ENCODE results near the gene ABCC1.

Gene ABCC1

GRCh38 chr16:16148755-16149154 lies 199.3 kb downstream of the ABCC1 start:
- Histone ChIP-seq H4K20me1 (ENCODE audit: insufficient read depth, low read length, poor library complexity, severe bottlenecking) (no peaks in the 10 kb centered on the region), H3K4me1 (ENCODE audit: insufficient read depth, low read length, poor library complexity, severe bottlenecking) (no peaks in the 10 kb centered on the region), H3K4me3 (ENCODE audit: low read length, poor library complexity, severe bottlenecking) (no peak overlapping the region)

GRCh38 chr16:16149710-16150116 lies 200.3 kb downstream of the ABCC1 start:
- Histone ChIP-seq H3K4me3 (ENCODE audit: low read length, poor library complexity, severe bottlenecking) (no peak overlapping the region), H2AFZ (ENCODE audit: low read length) (no peak overlapping the region), H3K9me3 (ENCODE audit: insufficient read depth, low read depth, low read length) (no peaks in the 10 kb centered on the region), H3K79me2 (ENCODE audit: insufficient read depth, low read length) (no peaks in the 10 kb centered on the region), H3K36me3 (ENCODE audit: insufficient read depth, low read length) (no peaks in the 10 kb centered on the region), H3K4me2 (ENCODE audit: low read depth, low read length, poor library complexity, severe bottlenecking) (no peak overlapping the region), H3K9ac (ENCODE audit: low read depth, low read length, poor library complexity, severe bottlenecking) (no peak overlapping the region), H3K27me3 (ENCODE audit: insufficient read depth, low read length, poor library complexity, severe bottlenecking) (no peaks in the 10 kb centered on the region), H3K4me1 (ENCODE audit: insufficient read depth, low read length, poor library complexity, severe bottlenecking) (no peaks in the 10 kb centered on the region), H3F3A (ENCODE audit: low read depth) (no peaks in the 10 kb centered on the region), H4K20me1 (ENCODE audit: insufficient read depth, low read length, poor library complexity, severe bottlenecking) (no peaks in the 10 kb centered on the region), H3K9me2 (replicated peaks; ENCODE audit: low read depth, low read length) (no peaks in the 10 kb centered on the region)
- no peak for TF ChIP-seq EZH2phosphoT487 (IDR thresholded peaks at IDR 0.05; ENCODE audit: borderline replicate concordance)
- no peak for TF ChIP-seq CTCF (conservative IDR thresholded peaks at IDR 0.05; ENCODE audit: low read length)

More at GRCh38 chr16:16148755-16149154, 199.3 kb downstream of the ABCC1 start:
- H3K79me2 ChIP-seq (ENCODE audit: insufficient read depth, low read length), result no peaks in the 10 kb centered on the region
- H3K9ac ChIP-seq (ENCODE audit: low read depth, low read length, poor library complexity, severe bottlenecking), result no peak overlapping the region
- H3K9me2 ChIP-seq (replicated peaks; ENCODE audit: low read depth, low read length), result no peaks in the 10 kb centered on the region
- no peaks in the 10 kb centered on the region for H3K27me3 ChIP-seq (ENCODE audit: insufficient read depth, low read length, poor library complexity, severe bottlenecking)
- no peak overlapping the region for H2AFZ ChIP-seq (ENCODE audit: low read length)
- TF ChIP-seq CTCF (conservative IDR thresholded peaks at IDR 0.05; ENCODE audit: low read length), result no peak
- no peak for TF ChIP-seq EZH2phosphoT487 (IDR thresholded peaks at IDR 0.05; ENCODE audit: borderline replicate concordance)
- no peak overlapping the region for H3K4me2 ChIP-seq (ENCODE audit: low read depth, low read length, poor library complexity, severe bottlenecking)
- H3K9me3 ChIP-seq (ENCODE audit: insufficient read depth, low read depth, low read length), result no peaks in the 10 kb centered on the region
- peaks cover 7% of the 10 kb centered on the region; the same call in 1 of the 2 replicates for H3K36me3 ChIP-seq (ENCODE audit: insufficient read depth, low read length)
- H3F3A ChIP-seq (ENCODE audit: low read depth), result no peaks in the 10 kb centered on the region

- H3K4me2 ChIP-seq (ENCODE audit: low read depth, low read length, poor library complexity, severe bottlenecking), result no peak overlapping the region
- H2AFZ ChIP-seq (ENCODE audit: low read length), result no peak overlapping the region
- no peak for TF ChIP-seq EZH2phosphoT487 (IDR thresholded peaks at IDR 0.05; ENCODE audit: borderline replicate concordance)
- no peak for TF ChIP-seq CTCF (conservative IDR thresholded peaks at IDR 0.05; ENCODE audit: low read length)
- H4K20me1 ChIP-seq (ENCODE audit: insufficient read depth, low read length, poor library complexity, severe bottlenecking), result no peaks in the 10 kb centered on the region
- H3K36me3 ChIP-seq (ENCODE audit: insufficient read depth, low read length), result no peaks in the 10 kb centered on the region
- no peaks in the 10 kb centered on the region for H3K27me3 ChIP-seq (ENCODE audit: insufficient read depth, low read length, poor library complexity, severe bottlenecking)
- no peak overlapping the region for H3K4me3 ChIP-seq (ENCODE audit: low read length, poor library complexity, severe bottlenecking)
- H3K9me2 ChIP-seq (replicated peaks; ENCODE audit: low read depth, low read length), result no peaks in the 10 kb centered on the region
- H3K9ac ChIP-seq (ENCODE audit: low read depth, low read length, poor library complexity, severe bottlenecking), result no peak overlapping the region
- no peaks in the 10 kb centered on the region for H3K9me3 ChIP-seq (ENCODE audit: insufficient read depth, low read depth, low read length)
- H3K4me1 ChIP-seq (ENCODE audit: insufficient read depth, low read length, poor library complexity, severe bottlenecking), result no peaks in the 10 kb centered on the region
- H3K79me2 ChIP-seq (ENCODE audit: insufficient read depth, low read length), result no peaks in the 10 kb centered on the region
- H3F3A ChIP-seq (ENCODE audit: low read depth), result no peaks in the 10 kb centered on the region
Observed at GRCh38 chr16:16150117-16150877, 200.9 kb downstream of the ABCC1 start.

Measured in Loucy (cell line).